Lung microvascular endothelial cell (primary cell): ENCODE data around the gene LSM12. TPM values are rescaled to one million over a fixed set of nuclear protein-coding genes. Genes with fewer than 3 reads are reported as not detected.
A peak's percentile ranks its signal among the peaks of the same experiment; 100 is the strongest.

Experiments
- DNase-seq, 2 donors: peaks; one replicate each; pipeline versions ENCODE4 v3.0.0 to v3.0.0-alpha.2; 2010; ENCODE audit warnings: low read depth in 2 of 2
- total RNA-seq: library from RNA; depleted of rRNA; stranded (reverse); fragments of >200 nt; gene quantifications from 2 replicates; pipeline ENCODE4 v1.2.1, GENCODE V29; 2014

Gene LSM12
- total RNA-seq, 1 donor from 2014 or later: 18.7 TPM

DNA sequence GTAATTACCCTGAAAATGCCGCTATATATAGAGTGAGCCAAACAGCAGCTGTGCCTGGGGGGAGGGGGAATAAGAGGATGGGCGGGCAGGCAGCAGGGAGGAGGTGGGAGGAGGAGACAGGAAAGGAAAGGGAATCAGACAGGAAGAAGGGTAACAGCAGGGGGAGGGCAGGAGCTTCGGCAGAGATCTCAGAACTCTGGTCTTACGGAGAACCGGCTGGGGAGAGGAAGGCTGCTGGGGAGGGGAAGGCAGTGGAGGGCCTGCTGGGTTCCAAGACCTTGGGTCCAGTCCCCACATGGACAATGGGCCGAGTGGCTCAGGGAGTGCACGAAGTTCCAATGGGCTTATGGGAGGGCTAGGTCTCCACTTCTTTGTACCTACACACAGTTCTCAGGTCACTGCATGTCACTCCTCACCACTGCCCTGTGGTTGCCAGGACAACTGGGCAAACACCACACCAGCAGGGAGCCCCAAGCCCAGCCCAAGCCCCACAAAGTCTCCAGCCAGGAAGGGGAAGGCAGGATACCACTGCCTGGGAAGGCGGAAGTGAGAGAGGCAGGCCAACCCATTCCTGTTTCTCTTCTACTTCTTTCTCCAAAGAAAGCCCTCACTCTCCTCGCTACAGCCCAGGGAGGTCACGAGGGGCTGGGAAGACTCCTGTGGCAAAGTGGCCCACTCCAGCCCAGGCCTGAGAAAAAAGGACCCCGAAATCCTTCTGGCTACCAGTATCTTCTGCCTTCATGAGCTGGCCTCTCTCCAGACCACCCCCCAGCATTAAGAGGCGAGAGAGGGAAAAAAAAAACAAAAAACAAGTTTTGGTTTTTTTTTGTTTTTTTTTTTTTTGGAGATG, 29.4 kb upstream of the LSM12 start:
- DNase-seq: peak; percentile 94 to 96

DNA sequence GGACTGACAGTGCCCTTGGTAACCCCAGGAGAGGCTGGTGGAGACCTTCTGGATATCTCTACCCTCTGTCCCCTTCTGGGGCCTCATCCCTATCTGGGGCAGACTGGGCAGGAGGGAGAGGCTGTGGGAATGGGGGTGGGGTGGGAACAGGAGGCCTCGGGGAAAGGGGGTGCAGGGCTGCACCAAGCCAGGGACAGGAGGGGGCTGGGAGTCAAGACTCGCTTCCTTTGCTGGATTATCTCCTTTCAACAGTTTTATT, 28.8 kb upstream of the LSM12 start:
- no peak for DNase-seq

- no peak for DNase-seq
These were observed 28.4 kb upstream of the LSM12 start for GRCh38 chr17:44094701-44095387.

DNA sequence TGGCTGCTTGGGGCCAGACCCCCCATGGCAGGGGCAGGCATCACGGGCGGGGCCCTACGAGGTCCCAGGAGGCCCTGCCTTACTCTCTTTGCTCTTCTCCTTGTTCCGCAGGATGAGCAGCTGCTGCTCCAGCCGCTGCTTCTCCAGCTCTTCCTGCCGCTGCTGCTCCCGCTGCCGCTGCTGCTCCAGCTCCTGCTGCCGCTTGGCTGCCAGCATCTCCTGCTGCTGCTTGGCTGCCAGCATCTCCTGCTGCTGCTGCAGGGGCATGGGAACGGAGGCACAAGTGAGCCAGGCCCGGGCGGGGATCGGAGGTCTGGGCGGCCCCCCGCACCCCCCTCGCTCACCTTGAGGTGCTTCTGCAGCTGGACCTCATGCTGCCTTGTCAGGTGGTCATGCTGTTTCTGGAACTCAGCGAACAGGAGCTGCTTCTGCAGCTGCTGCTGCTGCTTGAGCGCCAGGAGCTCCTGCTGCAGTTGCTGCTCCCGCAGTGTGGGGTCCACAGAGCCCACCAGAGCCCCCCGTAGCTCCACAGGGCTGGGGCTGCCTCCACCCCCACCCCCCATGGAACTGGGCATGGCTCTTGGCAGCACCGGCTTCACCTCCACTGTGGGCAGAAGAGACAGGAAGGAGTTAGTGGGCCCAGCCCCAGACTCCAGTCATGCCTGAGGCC, 26.9 kb upstream of the LSM12 start:
- no peak for DNase-seq

- no peak for DNase-seq
These were observed 25.6 kb upstream of the LSM12 start for GRCh38 chr17:44092051-44092450.

- no peak for DNase-seq
These were observed 24.9 kb upstream of the LSM12 start for GRCh38 chr17:44091200-44091997.

DNA sequence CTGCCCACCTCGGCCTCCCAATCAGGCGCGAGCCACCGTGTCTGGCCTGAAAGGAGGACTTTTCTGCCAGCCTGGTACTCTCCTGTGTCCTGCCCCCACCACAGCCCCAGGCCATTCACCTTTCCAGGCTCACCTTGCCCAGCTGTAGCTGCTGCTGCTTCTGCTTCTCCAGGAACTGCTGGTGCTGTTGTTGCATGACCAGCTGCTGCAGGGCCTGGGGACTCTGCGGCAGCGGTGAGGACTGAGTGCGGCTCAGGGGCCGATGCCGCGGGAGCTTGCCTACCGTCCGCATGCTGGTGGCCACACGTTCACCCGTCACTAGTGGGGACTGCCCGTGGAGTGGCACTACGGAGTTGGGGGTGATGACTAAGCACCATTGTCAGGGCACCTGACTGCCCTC, 21.8 kb upstream of the LSM12 start:
- no peak for DNase-seq

DNA sequence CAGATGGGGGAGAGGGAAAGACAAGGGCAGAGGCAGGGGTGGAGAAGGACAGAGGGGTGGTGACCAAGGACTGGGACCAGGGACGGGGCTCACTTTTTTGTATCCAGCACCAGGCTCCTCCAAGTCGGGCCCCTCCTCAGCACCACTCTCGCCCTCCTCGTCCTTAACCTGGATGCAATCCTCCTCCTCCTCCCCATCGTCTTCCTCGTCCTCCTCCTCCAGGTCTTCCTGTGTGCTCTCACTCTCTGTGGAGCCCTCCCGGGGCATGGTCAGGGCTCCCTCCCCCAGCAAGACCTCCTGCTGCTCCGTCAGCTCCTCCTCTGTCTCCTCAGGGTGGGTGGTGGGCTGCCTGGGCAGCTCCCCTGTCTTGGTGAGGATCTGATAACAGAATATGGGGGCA, 20.8 kb upstream of the LSM12 start:
- DNase-seq: no peak

DNA sequence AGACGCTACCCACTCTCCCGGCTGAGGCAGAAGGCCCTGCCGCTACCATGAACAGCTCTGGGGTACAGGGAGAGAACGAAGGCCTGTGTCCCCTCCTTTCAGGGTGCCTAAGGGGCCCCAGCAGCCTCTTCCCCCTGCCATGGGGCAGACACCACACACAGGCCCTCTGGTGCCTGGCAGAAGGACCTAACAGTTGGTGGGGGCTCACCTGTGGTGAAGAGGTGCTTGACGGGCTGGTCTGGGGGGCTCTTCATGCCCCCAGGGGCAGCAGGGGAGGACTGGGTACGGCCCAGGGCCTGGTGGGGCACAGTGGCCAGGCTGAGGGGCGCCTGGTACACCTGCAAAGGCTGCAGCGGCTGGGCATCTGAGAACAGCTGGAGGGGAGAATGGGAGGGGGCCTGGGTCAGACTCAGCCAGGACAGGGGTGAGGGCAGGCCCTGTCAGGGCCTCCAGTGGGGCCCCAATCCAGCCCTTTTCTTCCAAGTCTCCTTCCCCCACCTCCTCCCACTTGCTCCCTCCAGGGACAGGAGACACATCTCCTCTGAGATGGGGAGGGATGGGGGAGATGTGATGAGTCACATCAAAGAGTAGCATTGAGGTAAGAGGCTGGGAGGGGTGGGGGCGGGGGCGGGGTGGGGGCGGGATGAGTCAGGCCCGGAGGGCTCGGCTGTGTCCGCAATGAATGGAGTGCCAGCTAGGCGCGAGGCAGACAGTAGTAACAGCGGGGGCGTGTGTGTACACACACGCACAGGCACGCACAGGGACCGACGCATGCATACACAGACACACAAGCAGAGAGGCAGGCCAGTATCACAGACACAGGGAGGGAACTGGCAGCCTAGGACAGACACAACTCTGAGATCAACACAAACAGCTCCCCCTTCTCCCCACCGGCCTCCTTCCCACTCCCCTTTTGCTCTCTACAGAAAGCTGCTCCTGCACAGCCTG, 20.2 kb upstream of the LSM12 start:
- peak; percentile 76 to 80 for DNase-seq

- no peak for DNase-seq
These were observed 19.4 kb upstream of the LSM12 start for GRCh38 chr17:44085908-44086307.

DNA sequence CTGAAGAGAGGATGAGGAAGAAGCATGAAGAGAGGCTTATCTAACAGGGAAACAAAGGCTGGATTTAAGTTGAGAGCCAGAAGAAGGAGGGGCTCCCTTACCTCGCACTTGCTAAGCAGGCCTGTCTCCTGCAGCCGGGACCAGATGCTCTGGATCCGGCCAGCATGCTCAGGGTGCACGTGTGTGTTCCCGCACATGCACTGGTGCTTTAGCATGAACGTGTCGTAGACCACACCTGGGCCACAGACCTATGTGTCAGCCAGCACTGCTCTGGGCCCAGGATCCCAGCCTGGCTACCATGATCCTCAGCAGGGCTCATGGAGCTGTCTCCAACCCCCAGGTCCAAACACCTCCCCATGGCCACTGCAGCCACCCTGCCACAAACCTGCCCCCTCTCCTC, 18.4 kb upstream of the LSM12 start:
- DNase-seq: no peak

DNA sequence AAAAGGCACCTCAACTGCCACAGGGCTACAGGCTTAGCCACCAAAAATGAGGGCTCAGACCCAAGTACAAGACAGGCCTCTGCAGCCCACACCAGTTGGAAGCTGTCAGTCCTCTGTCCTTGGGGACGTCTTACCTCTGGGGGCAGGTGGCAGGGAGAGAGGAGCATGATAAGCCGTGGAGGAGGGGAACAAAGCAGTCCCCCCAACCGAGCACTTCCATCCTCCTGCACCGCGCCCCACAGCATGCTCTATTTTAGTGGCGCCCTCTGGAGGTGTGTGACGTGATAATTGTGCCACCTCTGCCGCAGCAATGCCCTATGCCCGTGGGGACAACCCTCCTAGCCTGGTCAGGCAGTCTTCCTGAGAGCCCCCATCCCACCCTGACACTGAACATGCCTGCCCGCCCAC, 17.7 kb upstream of the LSM12 start:
- DNase-seq: peak in 1 of 2 donors; percentile 31

DNA sequence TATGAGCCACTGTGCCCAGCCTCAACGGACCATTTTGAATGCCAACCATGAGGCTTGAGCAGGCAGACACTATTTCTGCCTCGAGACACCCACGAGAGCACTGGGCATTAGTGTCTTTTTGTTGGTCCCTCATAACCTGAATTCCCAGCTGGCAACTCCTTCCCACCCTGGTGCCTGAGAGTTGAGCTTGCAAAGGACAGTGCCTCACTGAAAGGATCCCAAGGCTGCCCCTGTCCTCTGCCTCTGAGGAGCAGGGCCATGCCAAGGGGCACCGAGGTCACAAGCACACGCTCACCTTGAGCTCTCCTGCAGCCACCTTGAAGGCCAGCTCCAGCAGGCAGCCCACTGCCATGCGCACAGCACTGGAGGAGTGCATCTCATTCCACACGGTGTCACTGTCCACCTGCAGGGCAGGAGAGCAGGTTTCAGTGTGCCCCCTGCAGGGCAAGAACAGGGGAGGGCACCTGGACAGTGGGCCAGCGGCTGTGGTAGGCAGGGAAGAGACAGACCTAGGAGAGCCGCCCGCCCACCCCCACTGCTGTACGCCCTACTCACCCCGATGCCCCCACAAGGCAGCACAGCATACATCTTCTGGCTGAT, 16.9 kb upstream of the LSM12 start:
- DNase-seq: peak; percentile 28 to 65

- DNase-seq: no peak
These were observed 15.9 kb upstream of the LSM12 start for GRCh38 chr17:44082256-44082927.

DNA sequence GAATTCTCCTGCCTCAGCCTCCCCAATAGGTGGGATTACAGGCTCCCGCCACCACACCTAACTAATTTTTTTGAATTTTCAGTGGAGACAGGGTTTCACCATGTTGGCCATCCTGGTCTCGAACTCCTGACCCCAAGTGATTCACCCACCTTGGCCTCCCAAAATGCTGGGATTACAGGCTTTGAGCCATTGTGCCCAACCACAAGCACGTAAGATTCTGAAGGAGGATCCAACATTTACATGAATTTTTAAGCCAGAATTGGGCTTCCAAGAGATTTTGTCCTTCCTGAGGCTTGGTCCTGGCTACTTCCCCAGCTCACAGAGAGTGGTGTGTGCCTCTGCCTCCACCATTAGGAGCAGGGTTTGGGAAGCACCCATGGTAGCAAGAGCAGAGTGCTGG, 15.2 kb upstream of the LSM12 start:
- no peak for DNase-seq

- no peak for DNase-seq
These were observed 13.7 kb upstream of the LSM12 start for GRCh38 chr17:44079877-44080821.

GRCh38 chr17:44078412-44078811, 11.9 kb upstream of the LSM12 start:
- no peak for DNase-seq

- DNase-seq: no peak
These were observed 11.1 kb upstream of the LSM12 start for GRCh38 chr17:44077595-44077909.
